Mesendoderm (in vitro differentiated cells): ENCODE results near the gene RASSF3.

Experiments
- DNase-seq: peaks from one replicate; pipeline ENCODE4 v3.0.0; 2013
- H2AK5ac ChIP-seq: 2 replicates; pipeline ENCODE4 v1.6.1; 2013; ENCODE audit warnings: low read length, inconsistent platforms
- H2BK120ac ChIP-seq: 2 replicates; pipeline ENCODE4 v1.6.1; 2013; ENCODE audit warnings: low read depth, mild to moderate bottlenecking, low read length, moderate library complexity, mixed read lengths
- H2BK15ac ChIP-seq: replicated peaks from 2 replicates; pipeline ENCODE4 v1.6.1; 2013; ENCODE audit warnings: low read depth, mild to moderate bottlenecking, moderate library complexity
- H2BK5ac ChIP-seq: 2 replicates; pipeline ENCODE4 v1.6.1; 2013; ENCODE audit warnings: low read length, inconsistent platforms
- H3K18ac ChIP-seq: 2 replicates; pipeline ENCODE4 v1.6.1; 2013; ENCODE audit warnings: mild to moderate bottlenecking, low read length, mixed read lengths
- H3K23ac ChIP-seq: one replicate; pipeline ENCODE4 v1.6.1; 2013; ENCODE audit warnings: low read length
- H3K27ac ChIP-seq: 2 replicates; pipeline ENCODE4 v1.5.1; 2013; ENCODE audit warnings: low read depth, mild to moderate bottlenecking, inconsistent platforms, low read length, moderate library complexity
- H3K27me3 ChIP-seq: 2 replicates; pipeline ENCODE4 v1.6.1; 2013; ENCODE audit warnings: low read length, control low read depth, mild to moderate bottlenecking, inconsistent platforms; ENCODE audit not compliant: insufficient read depth, poor library complexity
- H3K36me3 ChIP-seq: 2 replicates; pipeline ENCODE4 v1.6.1; 2013; ENCODE audit warnings: low read length, inconsistent platforms; ENCODE audit not compliant: control insufficient read depth, insufficient read depth
- H3K4ac ChIP-seq: one replicate; pipeline ENCODE4 v1.6.1; 2013; ENCODE audit warnings: low read depth, mild to moderate bottlenecking, low read length, moderate library complexity
- H3K4me1 ChIP-seq: 2 replicates; pipeline ENCODE4 v1.6.1; 2013; ENCODE audit warnings: low read depth, low read length, inconsistent platforms; ENCODE audit not compliant: control insufficient read depth
- H3K4me2 ChIP-seq: 2 replicates; pipeline ENCODE4 v1.6.1; 2013; ENCODE audit warnings: low read length
- H3K4me3 ChIP-seq: 2 replicates; pipeline ENCODE4 v1.5.1; 2013; ENCODE audit warnings: mild to moderate bottlenecking, low read length
- H3K56ac ChIP-seq: one replicate; pipeline ENCODE4 v1.6.1; 2013; ENCODE audit warnings: low read length
- H3K79me1 ChIP-seq: 2 replicates; pipeline ENCODE4 v1.6.1; 2013; ENCODE audit warnings: low read length, inconsistent platforms
- H3K79me2 ChIP-seq: 2 replicates; pipeline ENCODE4 v1.6.1; 2013; ENCODE audit warnings: mild to moderate bottlenecking, low read length; ENCODE audit not compliant: control insufficient read depth, insufficient read depth
- H3K9ac ChIP-seq: 2 replicates; pipeline ENCODE4 v1.6.1; 2013; ENCODE audit warnings: low read length, inconsistent platforms
- H4K5ac ChIP-seq: one replicate; pipeline ENCODE4 v1.6.1; 2013; ENCODE audit warnings: low read length
- H4K8ac ChIP-seq: one replicate; pipeline ENCODE4 v1.6.1; 2013; ENCODE audit warnings: low read depth, mild to moderate bottlenecking, control low read depth, low read length, moderate library complexity
- WGBS: extraction: QIAGEN DNeasy Blood & Tissue Kit; methylation state at CpG from one replicate; pipeline ENCODE4 v1.1.7; 2013; ENCODE audit warnings: low lambda C conversion rate, missing lambda C conversion rate; ENCODE audit not compliant: insufficient coverage; ENCODE audit errors: extremely low coverage; 5-methylcytosine and 5-hydroxymethylcytosine counted together

RASSF3 gene

DNA sequence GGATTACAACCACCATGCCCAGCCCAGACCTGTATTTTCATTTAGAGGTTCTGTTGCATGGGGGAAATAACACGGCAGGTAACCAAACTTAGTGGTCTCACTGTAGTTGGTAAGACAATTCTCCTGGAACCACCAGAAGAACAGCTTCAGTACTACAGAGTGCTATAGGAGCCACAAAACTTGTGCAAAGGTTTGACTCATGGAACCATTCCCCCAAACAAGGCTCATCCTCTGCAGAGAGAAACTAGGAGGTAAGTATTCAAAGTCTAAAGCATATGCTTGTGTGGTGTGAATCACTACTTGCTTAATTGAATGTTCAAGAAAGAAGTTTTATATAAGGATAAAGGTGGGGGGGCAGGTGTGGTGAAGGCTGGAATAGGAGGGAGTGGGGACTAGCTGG is 90.2 kb downstream of the RASSF3 start:
- Histone ChIP-seq H4K5ac (no peak overlapping the region), H3K27me3 (no peaks in the 10 kb centered on the region), H3K4me3 (no peak overlapping the region), H3K18ac (no peak overlapping the region), H3K4me1 (no peaks in the 10 kb centered on the region), H3K56ac (no peak overlapping the region), H3K4me2 (no peak overlapping the region), H3K23ac (no peak overlapping the region), H3K9ac (no peak overlapping the region), H4K8ac (no peak overlapping the region), H2BK15ac (no peak overlapping the region), H2BK5ac (no peak overlapping the region), H3K27ac (no peak overlapping the region), H2AK5ac (no peak overlapping the region), H3K79me1 (no peaks in the 10 kb centered on the region), H3K79me2 (no peaks in the 10 kb centered on the region), H3K4ac (no peak overlapping the region), H2BK120ac (no peak overlapping the region), H3K36me3 (no peaks in the 10 kb centered on the region)
- no peak for DNase-seq
- no CpG with 5 or more reads among the region's 1 CpG for WGBS

DNA sequence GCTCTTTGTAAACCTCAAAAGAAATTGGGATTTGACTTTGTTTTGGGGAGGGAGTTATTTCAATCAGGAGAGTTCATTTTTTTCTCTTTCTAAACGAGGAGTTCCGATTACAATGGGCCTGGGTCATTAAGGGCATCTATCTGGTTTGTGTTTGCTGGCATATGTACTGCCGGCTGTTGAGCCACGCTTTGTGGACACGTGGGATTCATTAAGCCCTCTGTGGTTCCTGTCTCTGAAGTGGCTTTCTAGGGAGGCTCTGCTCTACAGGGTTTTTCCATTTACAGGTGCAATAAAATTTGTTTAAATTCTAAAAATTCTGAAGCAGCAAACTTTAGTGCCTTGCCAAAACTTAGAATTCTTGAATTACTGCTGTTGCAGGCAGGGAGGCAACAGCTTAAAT is 91.0 kb downstream of the RASSF3 start:
- no CpG with 5 or more reads among the region's 5 CpGs for WGBS
- Histone ChIP-seq H3K27me3 (no peaks in the 10 kb centered on the region), H3K23ac (no peak overlapping the region), H4K8ac (no peak overlapping the region), H3K79me1 (no peaks in the 10 kb centered on the region), H3K9ac (no peak overlapping the region), H3K4me2 (no peak overlapping the region), H3K56ac (no peak overlapping the region), H3K4ac (no peak overlapping the region), H2AK5ac (no peak overlapping the region), H3K4me1 (no peaks in the 10 kb centered on the region), H2BK120ac (no peak overlapping the region), H3K27ac (no peak overlapping the region), H3K18ac (no peak overlapping the region), H3K4me3 (no peak overlapping the region), H2BK15ac (no peak overlapping the region), H3K79me2 (no peaks in the 10 kb centered on the region), H4K5ac (no peak overlapping the region), H2BK5ac (no peak overlapping the region), H3K36me3 (no peaks in the 10 kb centered on the region)
- no peak for DNase-seq

DNA sequence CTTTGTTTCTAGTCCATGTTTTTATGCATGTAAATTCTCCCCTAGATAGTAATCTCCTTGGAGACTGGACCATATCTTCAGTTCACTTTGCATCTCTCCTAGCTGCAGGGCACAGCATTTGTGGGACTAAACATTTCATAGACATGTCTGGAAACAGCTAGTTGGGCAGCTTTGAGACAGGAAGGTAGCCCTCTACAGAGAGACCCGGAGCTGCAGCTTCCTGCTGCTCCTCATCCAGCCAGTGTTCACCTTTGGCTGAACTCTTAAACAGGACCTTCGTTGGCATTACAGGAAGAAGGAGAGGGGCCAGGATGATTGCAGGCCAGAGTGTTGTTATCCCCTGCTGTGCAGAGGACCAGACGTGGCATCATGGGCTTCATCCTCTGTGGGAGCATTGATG is 96.0 kb downstream of the RASSF3 start:
- Histone ChIP-seq H2BK120ac (no peak overlapping the region), H3K18ac (no peak overlapping the region), H3K79me1 (no peaks in the 10 kb centered on the region), H3K23ac (no peak overlapping the region), H3K36me3 (no peaks in the 10 kb centered on the region), H3K56ac (no peak overlapping the region), H3K27ac (no peak overlapping the region), H2BK5ac (no peak overlapping the region), H3K4me1 (no peaks in the 10 kb centered on the region), H2AK5ac (no peak overlapping the region), H3K4me3 (no peak overlapping the region), H2BK15ac (no peak overlapping the region), H3K9ac (no peak overlapping the region), H3K27me3 (no peaks in the 10 kb centered on the region), H3K4me2 (no peak overlapping the region), H3K4ac (no peak overlapping the region), H4K8ac (no peak overlapping the region), H3K79me2 (no peaks in the 10 kb centered on the region), H4K5ac (no peak overlapping the region)
- WGBS, result no CpG with 5 or more reads among the region's 3 CpGs
- no peak for DNase-seq

DNA sequence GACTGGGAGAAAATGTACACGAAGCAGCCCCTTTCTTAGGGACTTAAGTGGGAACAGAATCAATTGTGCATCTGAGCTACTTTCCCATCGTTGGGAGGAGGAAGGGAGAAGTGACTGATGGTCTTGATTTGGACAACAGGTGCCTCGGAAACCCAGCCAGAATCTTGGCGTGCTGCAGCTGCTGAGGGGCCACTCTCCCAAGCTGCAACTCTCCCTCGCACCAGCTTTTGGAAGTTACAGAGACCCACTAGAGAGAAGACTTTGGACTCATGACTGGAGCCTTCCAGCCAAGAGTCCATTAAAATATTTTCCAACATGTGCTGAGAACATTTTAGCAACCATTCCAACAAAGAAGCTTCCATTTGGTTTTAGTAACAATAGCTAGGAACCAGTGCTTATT is 96.6 kb downstream of the RASSF3 start:
- Histone ChIP-seq H3K18ac (no peak overlapping the region), H3K27me3 (no peaks in the 10 kb centered on the region), H2BK15ac (no peak overlapping the region), H3K27ac (no peak overlapping the region), H3K36me3 (no peaks in the 10 kb centered on the region), H3K23ac (no peak overlapping the region), H3K4me2 (no peak overlapping the region), H3K4me1 (no peaks in the 10 kb centered on the region), H2BK120ac (no peak overlapping the region), H2BK5ac (no peak overlapping the region), H3K4ac (no peak overlapping the region), H3K56ac (no peak overlapping the region), H3K79me1 (no peaks in the 10 kb centered on the region), H3K79me2 (no peaks in the 10 kb centered on the region), H4K5ac (no peak overlapping the region), H4K8ac (no peak overlapping the region), H3K4me3 (no peak overlapping the region), H2AK5ac (no peak overlapping the region), H3K9ac (no peak overlapping the region)
- DNase-seq, result no peak
- WGBS, result no CpG with 5 or more reads among the region's 5 CpGs

DNA sequence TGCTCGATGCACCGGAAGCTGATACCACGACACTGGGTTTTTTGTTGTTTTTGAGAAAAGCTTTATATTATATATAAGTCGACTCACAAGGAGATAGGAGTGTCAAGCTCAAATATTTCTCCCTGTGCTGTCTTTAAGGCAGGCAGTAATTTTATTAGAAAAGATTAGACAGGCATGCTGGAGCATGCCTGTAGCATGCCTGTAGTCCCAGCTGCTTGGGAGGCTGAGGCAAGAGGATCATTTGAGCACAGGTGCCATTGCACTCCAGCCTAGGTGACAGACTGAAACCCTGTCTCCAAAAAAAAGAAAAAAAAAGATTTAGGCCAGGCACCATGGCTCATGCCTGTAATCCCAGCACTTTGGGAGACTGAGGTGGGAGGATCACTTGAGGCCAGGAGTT is 97.1 kb downstream of the RASSF3 start:
- no peaks in the 10 kb centered on the region for H3K27me3 ChIP-seq
- H3K56ac ChIP-seq, result no peak overlapping the region
- no CpG with 5 or more reads among the region's 4 CpGs for WGBS
- H3K4me3 ChIP-seq, result no peak overlapping the region
- no peaks in the 10 kb centered on the region for H3K79me2 ChIP-seq
- no peak overlapping the region for H3K4ac ChIP-seq
- no peak overlapping the region for H2BK5ac ChIP-seq
- no peaks in the 10 kb centered on the region for H3K79me1 ChIP-seq
- no peaks in the 10 kb centered on the region for H3K36me3 ChIP-seq
- H4K8ac ChIP-seq, result no peak overlapping the region
- no peak overlapping the region for H4K5ac ChIP-seq
- no peak for DNase-seq
- H3K27ac ChIP-seq, result no peak overlapping the region
- no peak overlapping the region for H2BK15ac ChIP-seq
- no peak overlapping the region for H3K23ac ChIP-seq
- no peak overlapping the region for H3K18ac ChIP-seq
- H3K9ac ChIP-seq, result no peak overlapping the region
- H3K4me1 ChIP-seq, result no peaks in the 10 kb centered on the region
- H3K4me2 ChIP-seq, result no peak overlapping the region
- no peak overlapping the region for H2BK120ac ChIP-seq
- H2AK5ac ChIP-seq, result no peak overlapping the region

DNA sequence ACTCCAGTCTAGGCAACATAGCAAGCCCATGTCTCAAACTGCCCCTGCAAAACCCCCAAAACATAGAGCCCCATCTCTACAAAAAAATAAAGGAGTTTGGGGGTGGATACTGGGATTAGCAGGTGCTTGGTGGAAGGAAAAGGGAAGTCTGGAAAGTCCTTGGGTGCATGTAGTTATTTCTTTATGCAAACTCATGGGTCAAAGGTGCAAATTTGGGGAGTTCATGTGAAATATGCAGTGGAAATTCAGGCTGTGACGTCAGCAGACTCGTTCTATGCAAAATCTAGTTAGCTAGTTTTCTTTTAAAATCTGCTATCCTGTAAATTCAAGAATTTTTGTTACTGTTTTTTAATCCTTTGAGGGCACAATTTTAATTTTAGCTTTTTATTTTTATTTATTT is 97.6 kb downstream of the RASSF3 start:
- H4K5ac ChIP-seq, result no peak overlapping the region
- no peaks in the 10 kb centered on the region for H3K36me3 ChIP-seq
- no peak overlapping the region for H3K4me2 ChIP-seq
- no peak overlapping the region for H4K8ac ChIP-seq
- H3K4me3 ChIP-seq, result no peak overlapping the region
- H2AK5ac ChIP-seq, result no peak overlapping the region
- H3K79me1 ChIP-seq, result no peaks in the 10 kb centered on the region
- no peaks in the 10 kb centered on the region for H3K4me1 ChIP-seq
- no peaks in the 10 kb centered on the region for H3K27me3 ChIP-seq
- H3K27ac ChIP-seq, result no peak overlapping the region
- no peak overlapping the region for H3K56ac ChIP-seq
- H2BK5ac ChIP-seq, result no peak overlapping the region
- DNase-seq, result no peak
- no peak overlapping the region for H3K9ac ChIP-seq
- no CpG with 5 or more reads among the region's 2 CpGs for WGBS
- H2BK120ac ChIP-seq, result no peak overlapping the region
- no peak overlapping the region for H3K23ac ChIP-seq
- H3K4ac ChIP-seq, result no peak overlapping the region
- no peak overlapping the region for H3K18ac ChIP-seq
- H2BK15ac ChIP-seq, result no peak overlapping the region
- H3K79me2 ChIP-seq, result no peaks in the 10 kb centered on the region
